GM19240 (cell line): ENCODE results near the gene NCOR1.

Source experiments
- DNase-seq: peaks from one replicate; pipeline ENCODE4 v3.0.0; 2011; ENCODE audit warnings: low spot score; ENCODE audit not compliant: insufficient read length

Gene NCOR1

GRCh38 chr17:16036261-16036660 lies 179.1 kb downstream of the NCOR1 start:
- no peak for DNase-seq

GRCh38 chr17:16033729-16034349 lies 181.5 kb downstream of the NCOR1 start:
- no peak for DNase-seq

- peak; percentile 15 for DNase-seq
Measured at GRCh38 chr17:16027708-16028584, 187.4 kb downstream of the NCOR1 start.

- no peak for DNase-seq
Measured at GRCh38 chr17:16026895-16027294, 188.4 kb downstream of the NCOR1 start.

GRCh38 chr17:16025202-16025601 lies 190.1 kb downstream of the NCOR1 start:
- no peak for DNase-seq

GRCh38 chr17:16023881-16024280 lies 191.5 kb downstream of the NCOR1 start:
- DNase-seq: no peak

- DNase-seq: no peak
Measured at GRCh38 chr17:16019347-16019746, 196.0 kb downstream of the NCOR1 start.

- DNase-seq: no peak
Measured at GRCh38 chr17:16013943-16014407, 201.4 kb downstream of the NCOR1 start.

GRCh38 chr17:16007439-16007838 lies 207.9 kb downstream of the NCOR1 start:
- no peak for DNase-seq

- no peak for DNase-seq
Measured at GRCh38 chr17:16005636-16006035, 209.7 kb downstream of the NCOR1 start.

GRCh38 chr17:16003841-16004240 lies 211.5 kb downstream of the NCOR1 start:
- no peak for DNase-seq

GRCh38 chr17:16002708-16003260 lies 212.6 kb downstream of the NCOR1 start:
- DNase-seq: no peak

- DNase-seq: no peak
Measured at GRCh38 chr17:16001226-16001897, 214.0 kb downstream of the NCOR1 start.

GRCh38 chr17:15999974-16000827 lies 215.1 kb downstream of the NCOR1 start:
- DNase-seq: no peak

GRCh38 chr17:15999141-15999973 lies 216.0 kb downstream of the NCOR1 start, which contains the start of the genes TTC19 and ZSWIM7:
Gene TTC19 (plus strand): TSS chr17:15999824. CDS start chr17:15999849, 25 bp downstream.
Gene ZSWIM7 (minus strand): TSS chr17:15999704. CDS start chr17:15999594, 110 bp downstream.
- DNase-seq: peak; percentile 91

- no peak for DNase-seq
Measured at GRCh38 chr17:15998031-15998562, 217.2 kb downstream of the NCOR1 start.

GRCh38 chr17:15996322-15996721 lies 219.0 kb downstream of the NCOR1 start:
- no peak for DNase-seq

- no peak for DNase-seq
Measured at GRCh38 chr17:15981646-15982580, 233.4 kb downstream of the NCOR1 start.
